NCI-H2227 treated with DMSO at 0.1 percent for 48 hours (cell line): ENCODE measurements around the gene NPIPA1.
"Not testable (repeated sequence)": the region's sequence is repeated elsewhere in the genome, so short reads cannot be mapped to it uniquely, and the experiment has no call there.

Source experiments
- DNase-seq: peaks from one replicate; lab custom pipeline; 2025; lab: John Stamatoyannopoulos, UW

NPIPA1 gene

GRCh38 chr16:14937143-14937542 is at the start of gene NPIPA1:
NPIPA1 (plus strand) TSS chr16:14937443; CDS start chr16:14937443, 0 bp downstream.
- not testable (repeated sequence) for DNase-seq

DNA sequence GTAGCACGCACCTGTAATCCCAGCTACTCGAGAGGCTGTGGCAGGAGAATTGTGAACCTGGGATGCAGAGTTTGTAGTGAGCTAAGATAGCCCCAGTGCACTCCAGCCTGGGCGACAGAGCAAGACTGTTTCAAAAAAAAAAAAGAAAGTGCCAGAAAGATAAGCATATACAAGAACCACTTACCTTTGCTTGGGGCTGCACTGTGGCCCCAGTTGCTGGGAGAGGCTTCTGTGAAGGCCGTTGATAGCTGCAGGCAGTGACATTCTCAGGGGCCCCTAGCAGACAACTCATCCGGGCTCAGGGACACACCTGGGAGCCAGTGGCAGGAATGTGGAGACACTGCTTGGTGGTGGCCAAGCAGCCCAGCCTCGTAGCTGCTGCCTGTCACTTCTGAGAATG is 45.1 kb upstream of the NPIPA1 start:
- not testable (repeated sequence) for DNase-seq

DNA sequence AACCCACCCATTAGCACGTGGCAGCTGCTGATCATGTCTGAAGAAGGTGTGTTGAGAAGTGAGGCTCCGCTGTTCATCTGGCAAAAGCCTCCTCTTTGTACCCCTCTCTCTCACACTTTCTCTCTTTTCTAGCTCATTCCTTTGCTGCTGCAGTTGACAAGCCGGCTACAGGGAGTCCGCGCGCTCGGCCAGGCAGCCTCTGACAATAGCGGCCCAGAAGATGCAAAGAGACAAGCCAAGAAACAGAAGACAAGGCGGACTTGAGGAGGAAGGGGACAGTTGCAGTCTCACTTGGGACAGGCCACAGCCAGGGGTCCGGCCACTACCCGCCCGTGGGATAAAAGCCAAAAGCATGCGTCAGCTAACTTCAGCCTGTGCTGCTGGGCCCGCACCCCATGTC is 41.9 kb upstream of the NPIPA1 start:
- not testable (repeated sequence) for DNase-seq

DNA sequence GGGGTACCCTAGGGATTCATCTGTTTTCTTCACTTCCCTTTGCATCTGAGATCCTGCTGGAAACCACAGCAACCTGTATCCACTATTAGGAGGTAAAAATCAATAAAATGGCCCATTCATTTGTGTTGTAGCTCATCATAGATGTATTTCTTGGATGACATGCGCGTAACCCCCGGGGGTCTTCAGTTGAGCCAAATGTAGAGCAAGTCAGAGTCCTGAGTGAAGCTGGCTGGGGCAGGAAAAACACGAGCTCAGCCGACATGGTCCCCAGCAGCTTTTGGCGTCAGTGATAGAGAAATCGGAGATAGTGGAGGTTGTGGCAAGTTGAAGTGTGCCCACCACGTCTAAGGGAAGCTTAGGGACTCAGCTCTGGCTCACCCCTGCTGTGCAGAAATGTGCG is 41.2 kb upstream of the NPIPA1 start:
- not testable (repeated sequence) for DNase-seq

DNA sequence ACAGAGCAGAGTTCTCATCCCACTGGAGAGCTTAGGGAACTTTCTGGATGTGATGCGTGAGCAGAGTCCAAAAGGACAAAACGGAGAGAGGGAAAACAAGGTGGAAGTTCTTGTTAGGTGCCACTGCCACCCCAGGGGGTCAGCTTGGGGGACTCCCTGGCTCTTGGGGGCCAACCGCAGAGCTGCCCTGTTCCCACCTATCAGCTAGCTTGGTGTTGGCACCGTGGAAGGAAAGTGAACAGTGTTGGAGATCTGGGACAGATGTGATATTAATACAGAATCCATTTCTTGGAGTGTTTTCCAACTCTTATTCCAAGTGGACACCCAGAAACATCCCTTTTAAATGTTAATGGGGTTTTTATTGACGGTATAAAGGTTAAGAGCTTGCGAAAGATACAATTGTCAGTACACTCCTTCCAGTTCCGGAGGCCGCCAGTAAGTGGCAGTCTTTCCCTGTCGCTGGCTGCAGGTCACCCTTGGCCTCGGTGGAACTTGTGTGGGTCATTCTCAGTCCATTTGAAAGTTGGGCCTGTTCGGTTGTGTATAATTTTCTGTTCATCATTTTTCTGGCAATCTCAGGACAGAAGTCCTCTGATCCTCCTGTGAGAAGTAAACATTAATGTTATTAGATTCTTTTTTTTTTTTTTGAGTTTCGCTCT is 40.1 kb upstream of the NPIPA1 start:
- DNase-seq, result not testable (repeated sequence)

DNA sequence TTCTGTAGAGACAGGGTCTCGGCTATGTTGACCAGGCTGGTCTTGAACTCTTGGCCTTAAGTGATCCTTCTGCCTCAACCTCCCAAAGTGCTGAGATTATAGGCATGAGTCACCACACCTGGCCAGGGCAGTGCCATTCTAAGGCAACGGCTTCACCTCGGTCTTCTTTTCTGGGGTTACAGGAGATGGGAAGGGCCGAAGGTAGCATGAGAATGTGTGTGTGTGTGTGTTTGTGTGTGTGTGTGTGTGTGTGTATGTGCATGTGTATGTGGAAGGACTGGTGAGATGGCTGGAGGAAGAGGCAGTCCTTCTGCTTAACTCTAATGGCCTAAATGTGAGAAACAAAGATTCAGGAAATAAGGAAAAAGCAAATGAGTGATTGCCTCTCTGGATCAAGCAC is 39.1 kb upstream of the NPIPA1 start:
- DNase-seq, result not testable (repeated sequence)

GRCh38 chr16:14903191-14903957 is 33.9 kb upstream of the NPIPA1 start:
- DNase-seq, result not testable (repeated sequence)

- DNase-seq, result not testable (repeated sequence)
Observed at GRCh38 chr16:14909744-14910143, 27.5 kb upstream of the NPIPA1 start.

- not testable (repeated sequence) for DNase-seq
Observed at GRCh38 chr16:14910833-14911629, 26.2 kb upstream of the NPIPA1 start.

- DNase-seq, result not testable (repeated sequence)
Observed at GRCh38 chr16:14911954-14912353, 25.3 kb upstream of the NPIPA1 start.

DNA sequence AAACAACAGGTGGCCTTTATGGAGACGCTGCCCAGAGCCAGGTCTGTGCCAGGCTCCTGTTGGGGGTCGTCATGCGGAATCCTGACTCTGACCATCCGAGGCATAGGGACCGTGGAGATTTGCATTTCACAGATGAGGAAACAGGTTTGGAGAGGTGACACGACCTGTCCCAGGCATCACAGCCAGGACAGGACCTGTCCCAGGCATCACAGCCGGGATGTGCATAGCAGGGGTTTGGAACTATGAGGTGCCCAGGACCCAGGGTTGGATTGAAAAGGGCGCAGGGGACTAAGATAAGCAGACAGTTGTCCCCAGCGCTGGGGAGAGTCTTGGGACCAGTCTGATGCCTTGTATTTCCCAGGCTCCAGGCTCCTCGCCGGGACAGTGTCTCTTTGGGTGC is 24.7 kb upstream of the NPIPA1 start:
- DNase-seq, result not testable (repeated sequence)

DNA sequence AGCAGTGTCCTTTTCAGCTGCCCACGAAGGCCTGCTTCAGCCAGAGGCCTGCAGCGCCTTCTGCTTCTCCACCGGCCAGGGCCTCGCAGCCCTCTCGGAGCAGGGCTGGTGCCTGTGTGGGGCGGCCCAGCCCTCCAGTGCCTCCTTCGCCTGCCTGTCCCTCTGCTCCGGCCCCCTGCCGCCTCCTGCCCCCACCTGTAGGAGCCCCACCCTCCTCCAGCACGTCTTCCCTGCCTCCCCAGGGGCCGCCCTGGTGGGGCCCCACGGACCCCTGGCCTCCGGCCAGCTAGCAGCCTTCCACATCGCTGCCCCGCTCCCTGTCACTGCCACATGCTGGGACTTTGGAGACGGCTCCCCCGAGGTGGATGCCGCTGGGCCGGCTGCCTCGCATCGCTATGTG is 18.7 kb upstream of the NPIPA1 start:
- DNase-seq, result not testable (repeated sequence)

DNA sequence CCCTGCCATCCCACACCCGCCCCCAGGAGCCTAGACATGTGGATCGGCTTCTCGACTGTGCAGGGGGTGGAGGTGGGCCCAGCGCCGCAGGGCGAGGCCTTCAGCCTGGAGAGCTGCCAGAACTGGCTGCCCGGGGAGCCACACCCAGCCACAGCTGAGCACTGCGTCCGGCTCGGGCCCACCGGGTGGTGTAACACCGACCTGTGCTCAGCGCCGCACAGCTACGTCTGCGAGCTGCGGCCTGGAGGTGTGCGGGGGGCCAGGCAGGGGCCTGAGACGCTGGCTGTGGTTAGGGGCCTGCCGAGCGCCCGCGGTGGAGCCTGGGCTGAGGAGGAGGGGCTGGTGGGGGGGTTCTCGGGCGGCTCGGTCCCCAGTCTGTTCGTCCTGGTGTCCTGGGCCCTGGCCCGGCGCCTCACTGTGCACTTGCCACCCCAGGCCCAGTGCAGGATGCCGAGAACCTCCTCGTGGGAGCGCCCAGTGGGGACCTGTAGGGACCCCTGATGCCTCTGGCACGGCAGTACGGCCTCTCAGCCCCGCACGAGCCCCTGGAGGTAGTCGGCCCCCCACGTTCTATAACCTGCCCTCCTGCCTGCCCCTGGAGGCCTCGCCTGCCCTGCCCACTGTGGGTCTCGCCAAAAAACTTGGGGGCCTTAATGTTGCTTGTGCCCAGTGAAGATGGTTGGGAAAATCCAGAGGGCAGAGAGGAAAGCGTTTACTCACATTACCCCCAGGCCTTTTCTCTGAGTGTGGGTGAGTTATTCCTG is 17.2 kb upstream of the NPIPA1 start:
- not testable (repeated sequence) for DNase-seq

DNA sequence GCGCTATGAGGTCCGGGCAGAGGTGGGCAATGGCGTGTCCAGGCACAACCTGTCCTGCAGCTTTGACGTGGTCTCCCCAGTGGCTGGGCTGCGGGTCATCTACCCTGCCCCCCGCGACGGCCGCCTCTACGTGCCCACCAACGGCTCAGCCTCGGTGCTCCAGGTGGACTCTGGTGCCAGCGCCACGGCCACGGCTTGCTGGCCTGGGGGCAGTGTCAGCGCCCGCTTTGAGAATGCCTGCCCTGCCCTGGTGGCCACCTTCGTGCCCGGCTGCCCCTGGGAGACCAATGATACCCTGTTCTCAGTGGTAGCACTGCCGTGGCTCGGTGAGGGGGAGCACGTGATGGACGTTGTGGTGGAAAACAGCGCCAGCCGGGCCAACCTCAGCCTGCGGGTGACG is 15.0 kb upstream of the NPIPA1 start:
- DNase-seq, result not testable (repeated sequence)

DNA sequence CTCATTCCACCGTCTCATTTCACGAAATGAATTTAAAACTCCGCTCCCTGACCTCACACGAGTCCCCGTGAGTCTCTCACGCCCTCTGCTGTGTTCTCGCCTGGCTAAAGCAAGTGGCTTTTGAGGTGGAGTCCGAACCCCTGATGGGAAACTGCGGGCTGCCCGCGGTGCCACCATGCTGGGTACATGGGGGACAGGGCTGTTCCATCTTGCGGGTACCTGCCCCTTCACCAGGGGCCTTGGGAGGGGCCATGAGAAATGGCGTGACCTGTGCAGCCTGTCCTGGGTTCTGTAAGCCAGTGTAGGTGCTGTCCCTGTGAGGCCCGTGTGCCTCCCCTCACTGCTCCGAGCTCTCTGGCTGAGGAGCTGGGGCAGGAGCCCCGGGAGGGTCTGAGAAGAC is 14.3 kb upstream of the NPIPA1 start:
- DNase-seq, result not testable (repeated sequence)

DNA sequence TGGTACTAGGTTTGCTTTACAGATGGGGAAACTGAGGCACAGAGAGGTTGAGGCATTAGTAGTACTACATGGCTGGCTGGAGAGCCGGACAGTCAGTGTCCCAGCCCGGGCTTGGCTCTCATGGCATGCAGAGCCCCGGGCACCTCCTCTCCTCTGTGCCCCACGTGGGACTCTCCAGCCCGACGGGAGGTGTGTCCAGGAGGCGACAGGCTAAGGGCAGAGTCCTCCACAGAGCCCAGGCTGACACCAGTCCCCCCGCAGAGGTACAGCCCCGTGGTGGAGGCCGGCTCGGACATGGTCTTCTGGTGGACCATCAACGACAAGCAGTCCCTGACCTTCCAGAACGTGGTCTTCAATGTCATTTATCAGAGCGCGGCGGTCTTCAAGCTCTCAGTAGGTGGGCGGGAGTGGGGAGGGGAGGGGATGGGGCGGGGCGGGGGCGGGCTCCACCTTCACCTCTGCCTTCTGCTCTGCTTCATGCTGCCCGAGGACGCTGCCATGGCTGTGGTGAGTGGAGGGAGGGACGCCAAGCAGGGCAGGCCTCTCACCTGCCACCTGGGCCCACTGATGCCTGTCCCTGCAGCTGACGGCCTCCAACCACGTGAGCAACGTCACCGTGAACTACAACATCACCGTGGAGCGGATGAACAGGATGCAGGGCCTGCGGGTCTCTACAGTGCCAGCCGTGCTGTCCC is 13.7 kb upstream of the NPIPA1 start:
- not testable (repeated sequence) for DNase-seq

DNA sequence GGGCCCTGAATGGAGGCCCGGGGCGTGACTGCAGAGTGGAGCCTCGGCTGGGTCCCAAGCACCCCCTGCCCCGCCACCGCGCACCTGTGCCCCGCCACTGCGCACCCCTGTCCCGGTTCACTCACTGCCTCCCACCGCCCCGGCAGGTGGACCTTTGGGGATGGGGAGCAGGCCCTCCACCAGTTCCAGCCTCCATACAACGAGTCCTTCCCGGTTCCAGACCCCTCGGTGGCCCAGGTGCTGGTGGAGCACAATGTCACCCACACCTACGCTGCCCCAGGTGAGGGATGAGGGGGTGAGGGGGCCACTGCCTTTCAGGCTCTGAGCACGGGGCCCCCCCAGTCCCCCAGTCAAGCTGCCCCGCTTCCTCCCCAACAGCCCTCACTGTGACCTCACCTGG is 12.9 kb upstream of the NPIPA1 start:
- DNase-seq, result not testable (repeated sequence)

- not testable (repeated sequence) for DNase-seq
Observed at GRCh38 chr16:14924982-14925381, 12.3 kb upstream of the NPIPA1 start.

DNA sequence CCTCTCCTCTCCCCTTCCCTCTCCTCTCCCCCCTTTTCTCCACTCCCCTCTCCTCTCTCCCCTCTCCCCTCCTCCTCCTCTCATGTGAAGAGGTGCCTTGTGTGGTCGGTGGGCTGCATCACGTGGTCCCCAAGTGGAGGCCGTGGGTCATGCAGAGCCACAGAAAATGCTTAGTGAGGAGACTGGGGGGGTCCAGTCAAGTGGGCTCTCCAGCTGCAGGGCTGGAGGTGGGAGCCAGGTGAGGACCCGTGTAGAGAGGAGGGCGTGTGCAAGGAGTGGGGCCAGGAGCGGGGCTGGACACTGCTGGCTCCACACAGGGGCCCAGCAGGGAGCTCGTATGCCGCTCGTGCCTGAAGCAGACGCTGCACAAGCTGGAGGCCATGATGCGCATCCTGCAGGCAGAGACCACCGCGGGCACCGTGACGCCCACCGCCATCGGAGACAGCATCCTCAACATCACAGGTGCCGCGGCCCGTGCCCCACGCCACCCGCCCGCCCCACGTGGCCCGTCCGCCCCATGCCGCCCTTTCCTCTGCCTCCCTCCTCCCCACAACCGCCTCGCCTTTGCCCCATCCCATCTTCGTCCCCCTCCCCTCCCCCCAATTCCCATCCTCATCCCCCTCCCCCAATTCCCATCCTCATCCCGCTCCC is 9.1 kb upstream of the NPIPA1 start:
- DNase-seq, result not testable (repeated sequence)

- not testable (repeated sequence) for DNase-seq
Observed at GRCh38 chr16:14929176-14929575, 8.1 kb upstream of the NPIPA1 start.

- not testable (repeated sequence) for DNase-seq
Observed at GRCh38 chr16:14930246-14930645, 7.0 kb upstream of the NPIPA1 start.
